ENCODE measurements around the gene TANC2. TPM values are rescaled to one million over a fixed set of nuclear protein-coding genes. Genes with fewer than 3 reads are reported as not detected.

TANC2 gene
- total RNA-seq, 3 donors from 2014 or later, result 8.2 to 30.3 (median 20.2) TPM

- H3K36me3 ChIP-seq (ENCODE audit: low read depth), result no peaks in the 10 kb centered on the region
- H3K4me3 ChIP-seq, result no peak overlapping the region
- H3K4me1 ChIP-seq (ENCODE audit: low read depth), result no peaks in the 10 kb centered on the region
- no peaks in the 10 kb centered on the region for H3K9me3 ChIP-seq
- DNase-seq, result no peak
- no peak for ATAC-seq
- TF ChIP-seq CTCF (IDR thresholded peaks at IDR 0.05), result no peak
- intact Hi-C loops (cut with DNase I, micrococcal nuclease), result no loop called here
Measured at GRCh38 chr17:63002625-63003024, 36.6 kb downstream of the TANC2 start.

GRCh38 chr17:63015824-63016223, 49.8 kb downstream of the TANC2 start:
- no peaks in the 10 kb centered on the region for H3K4me1 ChIP-seq (ENCODE audit: low read depth)
- no peaks in the 10 kb centered on the region for H3K36me3 ChIP-seq (ENCODE audit: low read depth)
- no peak overlapping the region for H3K4me3 ChIP-seq
- H3K9me3 ChIP-seq, result no peaks in the 10 kb centered on the region
- DNase-seq, result no peak
- intact Hi-C loops (cut with DNase I, micrococcal nuclease), result no loop called here
- ATAC-seq, result no peak
- TF ChIP-seq CTCF (IDR thresholded peaks at IDR 0.05), result no peak

Small RNA genes within 50 kb of the gene (microRNA-seq; reads per million reads assigned to microRNA genes)
- not detected for gene MIR633

Other genes starting within 250 kb of the TANC2 start
- under 1 TPM in 1 of 3 donors, not detected in 2; 0.35 TPM for gene MARCHF10, start 157.9 kb upstream of the TANC2 start, total RNA-seq